ENCODE data around the gene SLC15A5.

- no peak for TF ChIP-seq CTCF (conservative IDR thresholded peaks at IDR 0.05)
- no peak for TF ChIP-seq EZH2 (IDR thresholded peaks at IDR 0.05; ENCODE audit: low read depth)
Observed at GRCh38 chr12:16260206-16260605, 17.3 kb downstream of the SLC15A5 start.

All from PC-9 (cell line).